ENCODE measurements around the gene CXorf38. TPM values are rescaled to one million over a fixed set of nuclear protein-coding genes. Genes with fewer than 3 reads are reported as not detected.

CXorf38 gene
- polyA plus RNA-seq, 1 donor (not counting 4 experiments of a cell fraction or from before 2014, with no cell fraction given) = 10.6 TPM

- dilution Hi-C loops (cut with MboI; ENCODE audit: extremely low pct_ligation_motif_present, low sequenced_read_pairs) = no loop called here
- Histone ChIP-seq H2AFZ (ENCODE audit: control insufficient read depth, low read length) (no peak overlapping the region), H3K79me2 (ENCODE audit: control insufficient read depth, insufficient read depth, low read length) (no peaks in the 10 kb centered on the region), H3K9me3 (ENCODE audit: control insufficient read depth, low read depth, low read length) (no peaks in the 10 kb centered on the region), H3K4me3 (ENCODE audit: control insufficient read depth in 2 of 3, extremely low read depth in 1 of 3, insufficient read depth in 2 of 3, low read depth in 1 of 3, low read length in 3 of 3) (no peak overlapping the region), H3K27ac (ENCODE audit: control insufficient read depth, insufficient read depth, low read length) (no peak overlapping the region), H3K36me3 (ENCODE audit: control insufficient read depth in 2 of 2, extremely low read depth in 1 of 2, insufficient read depth in 2 of 2, low read length in 2 of 2) (peaks cover 9 to 13% of the 10 kb centered on the region in 2 experiments), H3K9me1 (ENCODE audit: control insufficient read depth, extremely low read depth, insufficient read depth, low read length) (no peaks in the 10 kb centered on the region), H4K20me1 (ENCODE audit: control insufficient read depth, extremely low read depth, insufficient read depth, low read length) (no peaks in the 10 kb centered on the region), H3K27me3 (ENCODE audit: control insufficient read depth, extremely low read depth, insufficient read depth, low read length) (no peaks in the 10 kb centered on the region), H3K4me1 (ENCODE audit: control insufficient read depth, extremely low read depth, insufficient read depth, low read length) (no peaks in the 10 kb centered on the region), H3K9ac (ENCODE audit: control insufficient read depth, extremely low read depth, insufficient read depth, low read length) (no peak overlapping the region), H3K4me2 (ENCODE audit: control insufficient read depth, extremely low read depth, insufficient read depth, low read depth, low read length) (no peak overlapping the region)
- no peak for TF ChIP-seq CTCF (optimal IDR thresholded peaks at IDR 0.05 in 1 of 3, IDR thresholded peaks at IDR 0.05 in 1 of 3, conservative IDR thresholded peaks at IDR 0.05 in 1 of 3; ENCODE audit: extremely low read depth in 1 of 3, insufficient read depth in 2 of 3, low read length in 3 of 3)
- no peak for TF ChIP-seq EZH2 (IDR thresholded peaks at IDR 0.05; ENCODE audit: low read length)
- FAIRE-seq (no peak), DNase-seq (ENCODE audit: low read depth, low spot score) (no peak)
Measured at GRCh38 chrX:40625294-40625693, 22.1 kb downstream of the CXorf38 start.

DNA sequence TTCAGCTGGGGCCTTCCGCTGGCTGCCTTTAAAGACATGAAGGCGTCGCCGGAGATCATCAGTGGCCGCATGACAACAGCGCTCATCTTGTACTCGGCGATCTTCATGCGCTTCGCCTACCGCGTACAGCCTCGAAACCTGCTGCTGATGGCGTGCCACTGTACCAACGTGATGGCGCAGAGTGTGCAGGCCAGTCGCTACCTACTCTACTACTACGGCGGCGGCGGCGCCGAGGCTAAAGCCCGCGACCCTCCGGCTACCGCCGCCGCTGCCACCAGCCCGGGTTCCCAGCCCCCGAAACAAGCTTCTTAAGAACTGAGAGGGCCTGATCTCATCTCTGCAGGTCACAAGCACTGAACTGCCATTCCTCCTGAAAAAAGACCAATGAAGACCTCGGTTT lies 23.7 kb downstream of the CXorf38 start:
- Histone ChIP-seq H3K4me3 (ENCODE audit: control insufficient read depth in 2 of 3, extremely low read depth in 1 of 3, insufficient read depth in 2 of 3, low read depth in 1 of 3, low read length in 3 of 3) (no peak overlapping the region), H3K9ac (ENCODE audit: control insufficient read depth, extremely low read depth, insufficient read depth, low read length) (no peak overlapping the region), H2AFZ (ENCODE audit: control insufficient read depth, low read length) (no peak overlapping the region), H3K36me3 (ENCODE audit: control insufficient read depth in 2 of 2, extremely low read depth in 1 of 2, insufficient read depth in 2 of 2, low read length in 2 of 2) (peaks cover 4 to 7% of the 10 kb centered on the region in 2 experiments), H3K9me3 (ENCODE audit: control insufficient read depth, low read depth, low read length) (no peaks in the 10 kb centered on the region), H3K4me2 (ENCODE audit: control insufficient read depth, extremely low read depth, insufficient read depth, low read depth, low read length) (no peak overlapping the region), H3K79me2 (ENCODE audit: control insufficient read depth, insufficient read depth, low read length) (no peaks in the 10 kb centered on the region), H3K9me1 (ENCODE audit: control insufficient read depth, extremely low read depth, insufficient read depth, low read length) (no peaks in the 10 kb centered on the region), H3K27ac (ENCODE audit: control insufficient read depth, insufficient read depth, low read length) (no peak overlapping the region), H3K27me3 (ENCODE audit: control insufficient read depth, extremely low read depth, insufficient read depth, low read length) (no peaks in the 10 kb centered on the region), H4K20me1 (ENCODE audit: control insufficient read depth, extremely low read depth, insufficient read depth, low read length) (no peaks in the 10 kb centered on the region), H3K4me1 (ENCODE audit: control insufficient read depth, extremely low read depth, insufficient read depth, low read length) (no peaks in the 10 kb centered on the region)
- dilution Hi-C loops (cut with MboI; ENCODE audit: extremely low pct_ligation_motif_present, low sequenced_read_pairs) = no loop called here
- TF ChIP-seq CTCF (optimal IDR thresholded peaks at IDR 0.05 in 1 of 3, IDR thresholded peaks at IDR 0.05 in 1 of 3, conservative IDR thresholded peaks at IDR 0.05 in 1 of 3; ENCODE audit: extremely low read depth in 1 of 3, insufficient read depth in 2 of 3, low read length in 3 of 3) = no peak
- no peak for TF ChIP-seq EZH2 (IDR thresholded peaks at IDR 0.05; ENCODE audit: low read length)
- no peak for DNase-seq (ENCODE audit: low read depth, low spot score)
- FAIRE-seq = no peak
